ENCODE results near the gene SHLD2. TPM values are rescaled to one million over a fixed set of nuclear protein-coding genes. Genes with fewer than 3 reads are reported as not detected.
"Not testable (repeated sequence)": the region's sequence is repeated elsewhere in the genome, so short reads cannot be mapped to it uniquely, and the experiment has no call there.

The SHLD2 gene
- total and polyA plus RNA-seq, 5 experiments from 2014 or later = 17.7 to 24.5 (median 22.5) TPM

DNA sequence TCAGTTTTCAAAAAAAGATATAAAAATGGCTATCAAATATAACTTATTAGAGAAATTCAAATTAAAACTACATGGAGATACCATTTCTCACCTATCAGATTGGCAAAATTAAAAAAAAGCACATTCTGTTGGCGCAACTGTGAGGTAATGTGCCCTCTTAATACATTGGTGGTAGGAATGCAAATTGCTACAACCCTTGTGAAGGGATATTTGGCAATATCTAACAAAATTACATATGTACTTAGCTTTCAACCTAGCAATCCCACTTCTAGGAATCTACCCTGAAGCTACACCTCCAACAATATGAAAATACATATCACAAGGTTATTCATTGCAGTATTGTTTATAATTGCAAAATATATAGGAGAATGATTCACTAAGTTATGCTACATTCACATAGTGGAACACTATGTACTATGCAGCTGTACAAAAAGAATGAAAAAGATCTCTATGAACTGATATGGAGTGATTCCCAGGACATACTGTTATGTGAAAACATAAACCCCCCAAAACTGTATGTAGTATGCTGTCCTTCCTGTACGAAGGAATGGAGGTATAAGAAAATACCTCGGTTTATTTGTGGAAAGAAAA, 67.8 kb downstream of the SHLD2 start:
- H3K27ac Mint-ChIP-seq, ATAC-seq, H3K27me3 Mint-ChIP-seq, H3K4me1 Mint-ChIP-seq, DNase-seq, H3K9me3 Mint-ChIP-seq, POLR2A ChIA-PET, H3K4me3 Mint-ChIP-seq: not testable (repeated sequence)
- peaks cover 3 to 38% (median 15%) of the 10 kb centered on the region in 3 donors for H3K36me3 Mint-ChIP-seq

DNA sequence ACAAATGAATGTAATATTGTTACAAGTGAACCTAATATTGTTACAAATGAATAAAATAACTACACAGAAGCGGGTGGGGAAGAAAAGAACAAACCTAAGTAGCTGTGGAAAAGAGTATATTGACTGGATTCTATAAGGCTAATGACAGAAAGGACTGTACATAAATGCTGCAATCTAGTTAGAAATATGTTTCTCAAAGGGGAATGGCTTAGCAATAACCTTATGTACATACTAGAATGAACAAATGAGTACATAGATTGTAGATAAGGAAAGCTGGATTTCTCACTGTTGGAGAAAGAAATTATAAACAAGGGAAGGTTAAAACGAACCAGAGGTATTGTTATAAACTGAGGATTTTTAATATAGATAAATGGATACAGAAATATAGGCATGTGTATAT, 68.4 kb downstream of the SHLD2 start:
- H3K4me1 Mint-ChIP-seq, DNase-seq, H3K27me3 Mint-ChIP-seq, POLR2A ChIA-PET, H3K9me3 Mint-ChIP-seq, H3K4me3 Mint-ChIP-seq, ATAC-seq, H3K27ac Mint-ChIP-seq: not testable (repeated sequence)
- peaks cover 3 to 36% (median 14%) of the 10 kb centered on the region in 3 donors for H3K36me3 Mint-ChIP-seq

DNA sequence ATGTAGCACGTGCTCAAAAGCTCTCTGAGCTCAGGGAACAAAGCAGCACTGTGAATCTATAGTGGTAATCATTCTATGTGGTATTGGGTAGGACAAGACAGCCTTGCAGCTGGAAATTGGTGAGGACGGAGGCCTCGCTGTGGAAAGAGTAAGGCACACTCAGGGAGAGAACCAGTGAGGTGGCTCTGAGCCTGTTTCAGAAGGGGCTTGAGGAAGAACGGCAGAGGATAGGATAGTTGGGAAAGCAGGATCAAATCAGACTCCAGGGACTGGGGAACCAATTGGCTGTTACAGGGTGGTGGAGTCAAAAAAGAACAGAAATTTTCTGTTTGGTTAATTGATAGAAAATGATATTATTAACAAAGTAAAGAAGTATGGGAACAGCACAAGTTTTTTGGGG, 74.9 kb downstream of the SHLD2 start:
- DNase-seq, ATAC-seq, H3K4me3 Mint-ChIP-seq, POLR2A ChIA-PET, H3K9me3 Mint-ChIP-seq, H3K27me3 Mint-ChIP-seq, H3K27ac Mint-ChIP-seq, H3K4me1 Mint-ChIP-seq: not testable (repeated sequence)
- peaks cover 3 to 32% (median 12%) of the 10 kb centered on the region in 3 donors for H3K36me3 Mint-ChIP-seq

DNA sequence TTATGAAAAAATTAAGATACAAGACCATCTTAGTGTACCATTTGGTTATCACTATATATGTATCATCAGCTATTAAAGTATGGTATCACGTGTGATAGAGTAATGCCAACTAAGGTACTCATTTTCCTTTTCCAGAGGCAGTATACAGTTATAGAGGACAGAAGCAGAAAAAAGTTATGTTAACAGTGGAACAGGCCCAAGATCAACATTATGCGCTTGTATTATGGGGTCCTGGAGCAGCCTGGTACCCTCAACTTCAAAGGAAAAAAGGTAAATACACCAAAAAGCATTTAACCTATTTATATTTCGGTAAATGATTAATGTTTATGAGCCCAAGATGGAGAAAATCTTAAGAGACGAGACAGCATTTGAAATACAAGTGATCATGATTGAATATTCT, 75.7 kb downstream of the SHLD2 start:
- H3K4me3 Mint-ChIP-seq, H3K9me3 Mint-ChIP-seq, H3K27me3 Mint-ChIP-seq, DNase-seq, H3K27ac Mint-ChIP-seq, H3K4me1 Mint-ChIP-seq, ATAC-seq, POLR2A ChIA-PET: not testable (repeated sequence)
- peaks cover 3 to 27% (median 7%) of the 10 kb centered on the region in 3 donors for H3K36me3 Mint-ChIP-seq

DNA sequence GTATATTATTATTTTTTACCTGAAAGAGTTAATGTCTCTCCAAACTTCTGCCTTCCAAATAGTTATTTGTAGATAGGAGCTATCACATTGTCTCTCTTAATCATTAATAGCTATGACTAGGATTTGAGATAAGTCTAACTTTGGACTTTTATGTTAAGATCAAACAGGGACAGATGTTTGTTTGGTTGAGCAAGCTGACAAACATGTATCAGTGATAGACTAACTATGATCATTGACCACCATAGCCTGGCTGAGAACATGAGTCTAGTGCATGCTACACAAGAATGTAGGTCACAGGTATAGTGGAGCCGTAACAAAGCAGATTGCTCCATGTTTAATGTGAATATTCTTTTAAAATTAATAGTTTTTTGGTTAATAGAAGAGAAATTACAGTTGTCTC, 76.7 kb downstream of the SHLD2 start:
- H3K27ac Mint-ChIP-seq, H3K27me3 Mint-ChIP-seq, H3K9me3 Mint-ChIP-seq, DNase-seq, H3K4me1 Mint-ChIP-seq, H3K4me3 Mint-ChIP-seq, ATAC-seq, POLR2A ChIA-PET: not testable (repeated sequence)
- peaks cover 2 to 31% (median 7%) of the 10 kb centered on the region in 3 donors for H3K36me3 Mint-ChIP-seq

DNA sequence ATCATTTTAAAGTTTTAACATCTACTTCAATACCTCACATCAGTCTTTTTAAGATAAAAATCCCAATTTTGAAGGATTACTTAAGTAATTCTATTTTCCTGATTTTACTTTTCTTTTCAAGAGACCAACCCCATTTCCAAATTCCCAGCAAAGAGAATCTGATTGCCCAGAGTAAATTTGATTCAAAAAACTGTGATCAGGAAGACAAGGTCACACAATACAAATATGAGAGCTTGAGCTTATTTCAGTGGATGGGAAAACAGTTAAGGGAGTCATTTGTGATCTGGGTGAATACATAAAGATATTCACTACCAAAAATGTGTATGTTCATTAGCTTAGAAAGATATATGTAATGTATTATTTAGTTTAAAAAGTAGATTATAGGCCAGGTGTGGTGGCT, 77.2 kb downstream of the SHLD2 start:
- H3K4me3 Mint-ChIP-seq, ATAC-seq, H3K9me3 Mint-ChIP-seq, H3K27ac Mint-ChIP-seq, H3K27me3 Mint-ChIP-seq, POLR2A ChIA-PET, DNase-seq, H3K4me1 Mint-ChIP-seq: not testable (repeated sequence)
- H3K36me3 Mint-ChIP-seq = peaks cover 0 to 28% (median 4%) of the 10 kb centered on the region in 3 donors

DNA sequence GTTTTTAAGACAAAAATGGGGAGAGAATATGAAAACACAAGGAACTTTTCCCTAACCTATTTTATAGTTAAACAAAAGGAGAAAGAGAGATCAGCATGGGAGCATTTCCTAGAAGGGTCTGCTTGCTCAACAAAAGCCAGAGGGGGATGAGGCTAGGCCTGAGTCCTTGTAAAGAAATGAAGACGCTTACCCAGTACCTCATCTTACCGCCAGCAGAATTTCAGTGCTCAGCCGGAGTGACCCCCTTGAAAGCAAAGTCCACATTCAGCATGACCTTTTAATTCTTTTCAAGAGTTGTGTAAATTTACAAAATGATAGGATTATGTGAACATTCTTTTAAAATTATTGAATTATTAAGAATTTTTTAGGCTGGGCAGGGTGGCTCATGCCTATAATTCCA, 82.6 kb downstream of the SHLD2 start:
- H3K27ac Mint-ChIP-seq, DNase-seq, POLR2A ChIA-PET, H3K27me3 Mint-ChIP-seq, ATAC-seq, H3K4me1 Mint-ChIP-seq, H3K4me3 Mint-ChIP-seq, H3K9me3 Mint-ChIP-seq: not testable (repeated sequence)
- peaks cover 4 to 50% (median 13%) of the 10 kb centered on the region in 3 donors for H3K36me3 Mint-ChIP-seq

DNA sequence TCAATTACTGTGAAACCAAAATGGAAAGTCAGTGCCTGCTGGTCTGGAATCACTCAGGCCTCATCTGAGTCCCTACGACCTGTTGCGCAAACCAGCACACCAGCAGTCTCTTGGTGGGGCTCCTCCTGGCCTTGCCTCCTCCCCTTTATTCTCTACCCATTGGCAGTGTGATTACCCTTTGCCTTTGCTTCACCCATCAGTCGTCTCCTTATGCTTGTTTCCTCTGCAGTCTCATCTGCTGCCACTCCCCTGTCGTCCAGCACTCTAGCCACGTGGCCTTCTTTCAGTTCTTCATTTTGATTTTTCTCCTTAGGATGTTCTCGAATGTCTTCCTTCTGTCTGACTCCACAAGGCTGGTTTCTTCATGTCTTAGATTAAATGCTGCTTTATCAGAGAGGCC, 89.4 kb downstream of the SHLD2 start:
- POLR2A ChIA-PET, H3K27me3 Mint-ChIP-seq, DNase-seq, ATAC-seq, H3K4me3 Mint-ChIP-seq: not testable (repeated sequence)
- Mint-ChIP-seq H3K36me3 (peaks cover 33 to 77% (median 53%) of the 10 kb centered on the region in 3 donors), H3K4me1 (peaks cover 0 to 19% (median 2%) of the 10 kb centered on the region in 4 donors), H3K9me3 (peaks cover 0 to 14% (median 4%) of the 10 kb centered on the region in 9 donors), H3K27ac (peak overlapping the region in 1 of 10 donors; percentile 44)

DNA sequence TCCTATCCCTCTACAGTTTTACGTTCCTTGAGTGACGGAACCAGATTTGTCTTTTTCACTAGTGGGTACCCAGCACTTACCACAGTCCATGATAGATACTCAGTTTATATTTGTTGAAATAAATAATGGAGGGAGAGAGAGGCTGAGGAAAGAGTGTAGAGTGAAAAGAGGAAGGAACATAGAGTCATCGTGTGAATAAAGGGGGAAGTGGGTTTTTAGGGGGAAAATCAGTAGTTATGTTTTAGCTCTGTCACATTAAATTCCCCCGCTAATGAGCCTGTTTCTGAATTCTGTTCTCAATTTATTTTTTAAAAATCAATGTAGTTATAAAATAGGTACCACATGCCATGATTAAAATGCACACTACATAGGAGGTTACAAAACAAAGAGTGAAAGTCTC, 91.0 kb downstream of the SHLD2 start:
- DNase-seq, H3K27me3 Mint-ChIP-seq, POLR2A ChIA-PET, ATAC-seq, H3K4me3 Mint-ChIP-seq, H3K27ac Mint-ChIP-seq: not testable (repeated sequence)
- H3K4me1 Mint-ChIP-seq = peaks cover 0 to 19% (median 2%) of the 10 kb centered on the region in 4 donors
- H3K36me3 Mint-ChIP-seq = peaks cover 29 to 70% (median 50%) of the 10 kb centered on the region in 3 donors
- peaks cover 0 to 14% (median 4%) of the 10 kb centered on the region in 9 donors for H3K9me3 Mint-ChIP-seq

DNA sequence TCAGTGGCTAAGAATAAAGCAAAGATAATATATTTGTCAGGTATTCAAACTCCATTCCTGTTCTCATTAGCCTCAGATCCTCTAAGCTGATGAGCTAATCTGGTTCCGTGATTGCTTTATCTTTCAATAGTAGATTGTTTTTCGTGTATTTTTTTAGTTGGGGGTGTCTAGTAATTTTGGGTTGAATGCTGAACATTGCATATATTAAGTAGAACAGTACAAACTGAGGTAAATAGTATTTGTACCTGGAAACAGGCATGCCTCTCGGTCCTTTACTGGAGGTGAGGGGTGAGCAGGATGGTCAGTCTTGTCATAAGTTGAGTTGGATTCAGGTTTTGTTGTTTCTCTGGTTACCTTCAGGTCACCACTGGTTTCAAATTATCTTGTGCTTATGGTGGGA, 92.6 kb downstream of the SHLD2 start:
- H3K36me3 Mint-ChIP-seq = peaks cover 29 to 70% (median 45%) of the 10 kb centered on the region in 3 donors
- H3K4me3 Mint-ChIP-seq, ATAC-seq, DNase-seq, POLR2A ChIA-PET, H3K27ac Mint-ChIP-seq, H3K27me3 Mint-ChIP-seq: not testable (repeated sequence)
- peaks cover 0 to 19% (median 2%) of the 10 kb centered on the region in 4 donors for H3K4me1 Mint-ChIP-seq
- H3K9me3 Mint-ChIP-seq = peaks cover 0 to 13% (median 4%) of the 10 kb centered on the region in 9 donors

DNA sequence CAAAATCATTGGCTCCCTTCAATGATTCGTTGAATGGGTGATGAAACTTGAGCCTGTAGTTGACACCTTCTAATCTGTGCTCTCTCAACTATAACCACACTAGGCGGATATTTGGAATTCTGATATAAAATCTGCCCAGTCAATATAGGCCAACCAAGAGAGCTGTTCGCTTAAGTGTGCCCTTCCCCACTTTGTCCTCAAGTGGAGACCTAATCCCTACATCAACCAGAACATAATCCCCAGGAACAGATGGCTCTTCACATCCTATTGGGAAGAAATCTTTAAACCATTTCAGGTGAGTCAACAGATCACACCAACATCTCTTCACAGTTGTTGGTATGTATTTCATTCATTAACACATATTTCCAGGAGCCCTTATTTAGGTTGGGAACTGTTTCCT, 96.8 kb downstream of the SHLD2 start:
- DNase-seq, H3K4me1 Mint-ChIP-seq, H3K27ac Mint-ChIP-seq, POLR2A ChIA-PET, H3K27me3 Mint-ChIP-seq, ATAC-seq, H3K4me3 Mint-ChIP-seq, H3K9me3 Mint-ChIP-seq: not testable (repeated sequence)
- peaks cover 5 to 42% (median 18%) of the 10 kb centered on the region in 3 donors for H3K36me3 Mint-ChIP-seq

DNA sequence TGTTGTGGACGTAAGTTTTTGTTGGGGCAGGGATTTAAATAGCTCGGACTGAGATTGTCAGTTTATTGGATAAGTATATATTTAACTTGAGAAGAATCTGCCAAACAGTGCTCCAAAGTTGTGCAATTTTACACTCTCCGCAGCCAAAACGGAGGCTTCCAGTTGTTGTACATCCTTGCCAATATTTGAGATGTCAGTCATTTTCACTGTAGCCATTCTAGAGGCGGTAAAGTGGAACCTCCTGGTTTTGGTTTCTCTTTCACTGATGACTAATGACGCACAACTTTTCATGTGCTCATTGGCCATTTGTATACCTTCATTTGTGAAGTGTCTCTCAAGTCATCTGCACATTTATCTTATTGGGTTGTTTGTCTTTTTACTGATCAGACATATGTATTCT, 105.9 kb downstream of the SHLD2 start:
- H3K27me3 Mint-ChIP-seq, H3K36me3 Mint-ChIP-seq, POLR2A ChIA-PET, H3K9me3 Mint-ChIP-seq: not testable (repeated sequence)
- H3K27ac Mint-ChIP-seq = peak overlapping the region in 1 of 10 donors; percentile 31
- H3K4me1 Mint-ChIP-seq = peaks cover 7 to 15% (median 12%) of the 10 kb centered on the region in 4 donors
- H3K4me3 Mint-ChIP-seq = peak overlapping the region in 1 of 10 donors; percentile 7
- ATAC-seq = peak in 1 of 2 donors; percentile 40
- peak in 2 of 10 donors; percentile 14 to 19 for DNase-seq

DNA sequence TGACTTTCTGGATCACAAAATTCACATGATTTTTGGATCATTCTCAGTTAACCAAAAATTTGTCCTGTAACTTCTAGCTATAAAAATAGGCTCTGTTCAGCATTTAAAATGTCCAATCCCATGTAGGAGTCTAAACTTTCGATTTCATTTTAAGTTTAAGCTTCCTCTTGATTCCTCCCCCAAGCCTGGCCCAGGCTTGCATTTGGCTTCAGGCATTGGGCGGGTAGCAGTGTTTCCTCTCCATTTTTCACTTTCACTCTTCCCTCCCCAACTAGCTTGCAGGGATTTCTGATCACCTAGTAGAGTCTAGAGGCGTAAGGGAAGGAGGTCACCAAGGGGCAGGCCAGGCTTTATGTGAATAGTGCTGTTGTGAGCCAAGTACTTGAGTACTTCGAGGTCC, 109.8 kb downstream of the SHLD2 start:
- POLR2A ChIA-PET, ATAC-seq, H3K9me3 Mint-ChIP-seq, H3K36me3 Mint-ChIP-seq, H3K4me3 Mint-ChIP-seq, DNase-seq, H3K27me3 Mint-ChIP-seq: not testable (repeated sequence)
- H3K27ac Mint-ChIP-seq = peak overlapping the region in 1 of 10 donors; percentile 5
- H3K4me1 Mint-ChIP-seq = peaks cover 7 to 15% (median 12%) of the 10 kb centered on the region in 4 donors

DNA sequence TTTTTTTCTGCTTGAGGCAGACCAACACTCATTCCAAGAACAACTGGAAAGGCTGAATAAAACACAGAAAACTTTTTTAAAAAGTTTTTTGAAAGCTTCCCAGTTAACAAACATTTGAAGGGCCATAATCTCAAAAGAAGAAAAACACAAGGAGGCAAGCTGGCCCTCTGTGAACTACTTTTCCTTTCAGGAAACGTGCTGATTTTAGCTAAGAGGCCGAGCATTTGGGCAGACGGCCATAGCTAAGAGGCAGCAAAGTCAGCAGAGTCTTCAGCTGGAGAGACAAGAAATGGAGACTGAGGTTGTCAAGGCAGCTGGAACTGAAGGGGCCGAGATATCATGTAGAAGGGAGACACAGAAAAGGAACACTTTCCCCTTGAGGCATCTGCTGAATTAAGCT, 111.9 kb downstream of the SHLD2 start:
- peaks cover 7 to 15% (median 12%) of the 10 kb centered on the region in 4 donors for H3K4me1 Mint-ChIP-seq
- ATAC-seq, H3K9me3 Mint-ChIP-seq, H3K27ac Mint-ChIP-seq, POLR2A ChIA-PET, DNase-seq, H3K27me3 Mint-ChIP-seq, H3K36me3 Mint-ChIP-seq, H3K4me3 Mint-ChIP-seq: not testable (repeated sequence)
